Neuronal stem cell (in vitro differentiated cells): Measurements from ENCODE around the gene TSHZ3.

Source experiments
- DNase-seq: peaks from one replicate; pipeline ENCODE4 v3.0.0-alpha.2; 2013; ENCODE audit warnings: low spot score
- H2AFZ ChIP-seq: one replicate; pipeline ENCODE4 v1.6.1; 2013; ENCODE audit warnings: mild to moderate bottlenecking, low read length, inconsistent platforms
- H2AK5ac ChIP-seq: 2 replicates; pipeline ENCODE4 v1.6.1; 2013; ENCODE audit warnings: low read depth, mild to moderate bottlenecking, inconsistent platforms, low read length, moderate library complexity, mixed read lengths
- H2BK120ac ChIP-seq: 2 replicates; pipeline ENCODE4 v1.6.1; 2013; ENCODE audit warnings: low read depth, mild to moderate bottlenecking, inconsistent platforms, low read length, moderate library complexity, mixed read lengths
- H2BK12ac ChIP-seq: one replicate; pipeline ENCODE4 v1.6.1; 2013; ENCODE audit warnings: low read length, inconsistent platforms
- H2BK15ac ChIP-seq: 2 replicates; pipeline ENCODE4 v1.6.1; 2013; ENCODE audit warnings: mild to moderate bottlenecking, low read length, inconsistent platforms, mixed read lengths
- H2BK5ac ChIP-seq: one replicate; pipeline ENCODE4 v1.6.1; 2013; ENCODE audit warnings: inconsistent platforms, mild to moderate bottlenecking, low read length, moderate library complexity
- H3K14ac ChIP-seq: one replicate; pipeline ENCODE4 v1.6.1; 2013; ENCODE audit warnings: low read length, inconsistent platforms
- H3K18ac ChIP-seq: 2 replicates; pipeline ENCODE4 v1.6.1; 2013; ENCODE audit warnings: low read length, inconsistent platforms
- H3K23ac ChIP-seq: 2 replicates; pipeline ENCODE4 v1.6.1; 2013; ENCODE audit warnings: low read depth, mild to moderate bottlenecking, mixed read lengths, low read length, inconsistent platforms; ENCODE audit not compliant: poor library complexity
- H3K27ac ChIP-seq: replicated peaks from 3 replicates; pipeline ENCODE4 v1.5.1; 2013; ENCODE audit warnings: low read length, inconsistent platforms
- H3K27me3 ChIP-seq, 3 experiments: 2 replicates each; pipeline ENCODE4 v1.6.1; 2013; ENCODE audit warnings: low read length in 3 of 3, mild to moderate bottlenecking in 2 of 3, inconsistent platforms in 1 of 3, low read depth in 1 of 3, mixed read lengths in 1 of 3, moderate library complexity in 1 of 3; ENCODE audit not compliant: control insufficient read depth in 3 of 3, insufficient read depth in 3 of 3
- H3K36me3 ChIP-seq, 2 donors: replicated peaks in 1 of 2; 2 replicates each; pipeline ENCODE4 v1.6.1; 2013; ENCODE audit warnings: low read length in 2 of 2; ENCODE audit not compliant: control insufficient read depth in 2 of 2, insufficient read depth in 2 of 2
- H3K4ac ChIP-seq: 2 replicates; pipeline ENCODE4 v1.6.1; 2013; ENCODE audit warnings: inconsistent platforms, mild to moderate bottlenecking, low read length, moderate library complexity
- H3K4me1 ChIP-seq, 2 donors: 1 replicate in 1 of 2; 2 replicates in 1 of 2; pipeline ENCODE4 v1.6.1; 2013; ENCODE audit warnings: low read length in 2 of 2, low read depth in 1 of 2; ENCODE audit not compliant: control insufficient read depth in 2 of 2, insufficient read depth in 1 of 2
- H3K4me2 ChIP-seq: one replicate; pipeline ENCODE4 v1.6.1; 2013; ENCODE audit warnings: mild to moderate bottlenecking, low read length, inconsistent platforms; ENCODE audit not compliant: insufficient read depth, poor library complexity, severe bottlenecking
- H3K4me3 ChIP-seq, 2 donors: 2 replicates each; pipeline ENCODE4 v1.5.1; 2013; ENCODE audit warnings: low read length in 2 of 2, mild to moderate bottlenecking in 2 of 2, inconsistent platforms in 1 of 2, moderate library complexity in 1 of 2
- H3K79me1 ChIP-seq: one replicate; pipeline ENCODE4 v1.6.1; 2013; ENCODE audit warnings: low read depth, mild to moderate bottlenecking, inconsistent platforms, low read length, moderate library complexity
- H3K9ac ChIP-seq: one replicate; pipeline ENCODE4 v1.6.1; 2013; ENCODE audit warnings: mild to moderate bottlenecking, low read depth, low read length, inconsistent platforms; ENCODE audit not compliant: poor library complexity
- H3K9me3 ChIP-seq, 2 donors: replicated peaks in 1 of 2; 2 replicates each; pipeline versions ENCODE3 to v1.6.1; 2013; ENCODE audit warnings: low read length in 2 of 2, mild to moderate bottlenecking in 2 of 2, inconsistent platforms in 1 of 2, low read depth in 1 of 2, mixed read lengths in 1 of 2, moderate library complexity in 1 of 2; ENCODE audit not compliant: control insufficient read depth in 2 of 2, insufficient read depth in 1 of 2
- H4K8ac ChIP-seq: one replicate; pipeline ENCODE4 v1.6.1; 2013; ENCODE audit warnings: low read depth, mild to moderate bottlenecking, inconsistent platforms, low read length, moderate library complexity
- H4K91ac ChIP-seq: one replicate; pipeline ENCODE4 v1.6.1; 2013; ENCODE audit warnings: low read length, low read depth, mild to moderate bottlenecking, inconsistent platforms; ENCODE audit not compliant: poor library complexity
- WGBS, 2 donors: extraction: QIAGEN DNeasy Blood & Tissue Kit; methylation state at CpG; one replicate each; pipeline ENCODE4 v1.1.7; 2013; ENCODE audit warnings: missing lambda C conversion rate in 2 of 2, mixed read lengths in 1 of 2; ENCODE audit not compliant: insufficient read length in 2 of 2, insufficient replicate concordance in 1 of 2; ENCODE audit errors: extremely low coverage in 2 of 2; 5-methylcytosine and 5-hydroxymethylcytosine counted together

TSHZ3 gene

DNA sequence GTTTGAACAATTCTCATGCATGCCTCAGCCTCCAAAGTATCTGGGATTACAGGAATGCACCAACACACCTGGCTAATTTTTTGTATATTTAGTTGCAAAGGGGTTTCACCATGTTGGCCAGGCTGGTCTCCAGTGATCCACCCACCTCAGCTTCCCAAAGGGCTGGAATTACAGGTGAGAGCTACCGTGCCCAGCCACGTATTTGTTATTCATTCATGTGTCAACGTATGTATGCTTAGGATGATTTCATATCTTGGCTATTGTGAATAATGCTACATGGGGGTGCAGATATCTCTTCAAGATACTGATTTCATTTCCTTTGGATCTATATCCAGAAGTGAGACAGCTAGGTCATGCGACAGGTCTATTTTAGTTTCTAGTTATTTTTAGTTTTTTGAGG lies 113.4 kb downstream of the TSHZ3 start:
- no peaks in the 10 kb centered on the region for H3K36me3 ChIP-seq
- no peak for DNase-seq
- H3K4ac ChIP-seq: no peak overlapping the region
- H2BK5ac ChIP-seq: no peak overlapping the region
- H2AK5ac ChIP-seq: no peak overlapping the region
- no peak overlapping the region for H3K18ac ChIP-seq
- H3K4me2 ChIP-seq: no peak overlapping the region
- H4K8ac ChIP-seq: no peak overlapping the region
- H3K14ac ChIP-seq: no peak overlapping the region
- no peak overlapping the region for H2BK15ac ChIP-seq
- no peak overlapping the region for H3K9ac ChIP-seq
- H4K91ac ChIP-seq: no peak overlapping the region
- no peak overlapping the region for H2BK12ac ChIP-seq
- H3K4me3 ChIP-seq: no peak overlapping the region
- no peaks in the 10 kb centered on the region for H3K9me3 ChIP-seq
- H2BK120ac ChIP-seq: no peak overlapping the region
- H3K4me1 ChIP-seq: no peaks in the 10 kb centered on the region
- H2AFZ ChIP-seq: no peak overlapping the region
- H3K23ac ChIP-seq: no peak overlapping the region
- H3K27me3 ChIP-seq: no peaks in the 10 kb centered on the region
- no peaks in the 10 kb centered on the region for H3K79me1 ChIP-seq
- H3K27ac ChIP-seq: no peak overlapping the region
- WGBS, 2 donors: no CpG with 5 or more reads among the region's 4 CpGs

DNA sequence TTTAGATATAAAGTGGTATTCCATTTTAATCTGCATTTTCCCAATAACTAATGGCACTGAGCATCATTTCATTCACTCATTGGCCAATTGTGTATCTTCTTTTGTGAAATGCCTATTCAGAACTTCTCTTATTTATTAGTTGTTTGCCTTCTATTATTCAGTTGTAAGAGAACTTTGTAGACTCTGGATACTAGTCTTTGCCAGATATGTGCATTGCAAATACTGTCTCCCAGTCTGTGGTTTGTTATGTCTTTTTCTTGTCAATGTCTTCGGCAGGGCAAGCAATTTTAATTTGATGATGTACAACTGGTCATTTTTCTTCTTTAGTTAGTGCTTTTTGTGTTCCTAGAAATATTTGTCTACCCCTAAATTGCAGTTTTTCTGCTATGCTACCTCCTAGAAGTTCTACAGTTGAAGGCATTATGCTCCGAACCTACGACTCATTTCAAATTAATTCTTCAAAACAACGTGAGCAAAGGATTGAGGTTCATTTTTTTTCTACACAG lies 115.9 kb downstream of the TSHZ3 start:
- no peak overlapping the region for H3K18ac ChIP-seq
- no peak overlapping the region for H4K8ac ChIP-seq
- H4K91ac ChIP-seq: no peak overlapping the region
- no peaks in the 10 kb centered on the region for H3K27me3 ChIP-seq
- DNase-seq: no peak
- no CpG with 5 or more reads among the region's 4 CpGs for WGBS, 2 donors
- H2AK5ac ChIP-seq: no peak overlapping the region
- no peak overlapping the region for H3K14ac ChIP-seq
- no peaks in the 10 kb centered on the region for H3K36me3 ChIP-seq
- no peak overlapping the region for H3K23ac ChIP-seq
- H3K9ac ChIP-seq: no peak overlapping the region
- H2BK12ac ChIP-seq: no peak overlapping the region
- H3K4me1 ChIP-seq: no peaks in the 10 kb centered on the region
- no peak overlapping the region for H2AFZ ChIP-seq
- H3K9me3 ChIP-seq: no peaks in the 10 kb centered on the region
- H3K4me3 ChIP-seq: no peak overlapping the region
- no peak overlapping the region for H3K4ac ChIP-seq
- no peak overlapping the region for H3K4me2 ChIP-seq
- H3K79me1 ChIP-seq: no peaks in the 10 kb centered on the region
- H2BK15ac ChIP-seq: no peak overlapping the region
- H2BK5ac ChIP-seq: no peak overlapping the region
- H2BK120ac ChIP-seq: no peak overlapping the region
- H3K27ac ChIP-seq: no peak overlapping the region

DNA sequence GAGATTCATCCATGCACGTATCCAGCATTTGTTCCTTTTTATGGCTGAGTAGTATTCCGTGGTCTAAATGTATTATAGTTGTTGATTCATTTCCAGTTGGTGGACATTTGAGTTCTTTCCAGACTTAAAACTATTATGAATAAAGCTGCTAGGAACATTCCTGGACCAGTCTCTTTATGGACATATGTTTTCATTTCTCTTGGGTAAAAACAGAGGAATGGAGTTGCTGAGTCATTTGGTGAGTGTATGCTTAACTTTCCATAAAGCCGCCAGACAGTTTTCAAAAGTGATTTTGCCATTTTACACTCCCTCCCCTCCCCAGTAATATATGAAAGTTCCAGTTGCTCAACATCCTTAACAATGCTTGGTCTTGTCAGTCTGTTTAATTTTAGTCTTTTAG lies 116.4 kb downstream of the TSHZ3 start:
- WGBS, 2 donors: no CpG with 5 or more reads among the region's 3 CpGs
- Histone ChIP-seq H3K36me3 (no peaks in the 10 kb centered on the region), H2BK12ac (no peak overlapping the region), H3K18ac (no peak overlapping the region), H3K4me1 (no peaks in the 10 kb centered on the region), H3K9me3 (no peaks in the 10 kb centered on the region), H2AK5ac (no peak overlapping the region), H4K8ac (no peak overlapping the region), H2BK15ac (no peak overlapping the region), H3K27ac (no peak overlapping the region), H3K9ac (no peak overlapping the region), H2BK120ac (no peak overlapping the region), H3K14ac (no peak overlapping the region), H3K79me1 (no peaks in the 10 kb centered on the region), H3K27me3 (no peaks in the 10 kb centered on the region), H4K91ac (no peak overlapping the region), H2AFZ (no peak overlapping the region), H3K4ac (no peak overlapping the region), H3K23ac (no peak overlapping the region), H3K4me3 (no peak overlapping the region), H3K4me2 (no peak overlapping the region), H2BK5ac (no peak overlapping the region)
- DNase-seq: no peak

DNA sequence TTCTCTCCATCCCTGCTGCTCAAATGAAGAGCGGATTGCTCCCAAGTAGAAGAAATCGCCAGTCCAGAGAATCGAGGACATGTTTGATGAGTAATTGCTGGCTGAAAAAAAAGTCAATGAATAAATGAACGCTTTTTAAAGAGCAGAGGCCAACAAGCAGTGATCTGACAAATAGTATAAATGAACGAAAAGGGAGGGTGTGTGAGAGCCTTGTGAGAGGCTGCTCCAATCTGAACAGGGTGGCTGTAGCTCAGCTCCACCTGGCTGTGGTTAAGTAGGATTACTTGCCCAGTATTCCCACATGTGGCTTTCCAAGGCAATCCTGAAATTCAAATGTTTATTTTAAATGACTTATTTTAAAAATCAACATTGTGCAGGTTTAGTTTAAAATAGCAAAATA lies 117.1 kb downstream of the TSHZ3 start:
- Histone ChIP-seq H3K9me3 (no peaks in the 10 kb centered on the region), H3K4me3 (no peak overlapping the region), H3K27me3 (no peaks in the 10 kb centered on the region), H2BK120ac (no peak overlapping the region), H3K27ac (no peak overlapping the region), H2BK15ac (no peak overlapping the region), H3K9ac (no peak overlapping the region), H2AFZ (no peak overlapping the region), H3K4me2 (no peak overlapping the region), H4K8ac (no peak overlapping the region), H3K23ac (no peak overlapping the region), H3K4ac (no peak overlapping the region), H3K36me3 (no peaks in the 10 kb centered on the region), H3K18ac (no peak overlapping the region), H2BK5ac (no peak overlapping the region), H3K4me1 (no peaks in the 10 kb centered on the region), H2AK5ac (no peak overlapping the region), H2BK12ac (no peak overlapping the region), H3K79me1 (no peaks in the 10 kb centered on the region), H3K14ac (no peak overlapping the region), H4K91ac (no peak overlapping the region)
- no CpG with 5 or more reads among the region's 5 CpGs for WGBS, 2 donors
- DNase-seq: no peak
